HG03575 (cell line): ENCODE results near the gene GALNS.

Source experiments
- ATAC-seq: cut with Tn5 transposase; IDR thresholded peaks from one replicate; pipeline ENCODE4 v1.9.1; 2021; ENCODE audit not compliant: unreplicated experiment, insufficient number of reproducible peaks, low FRiP score; ENCODE audit errors: extremely low read depth

Gene GALNS

DNA sequence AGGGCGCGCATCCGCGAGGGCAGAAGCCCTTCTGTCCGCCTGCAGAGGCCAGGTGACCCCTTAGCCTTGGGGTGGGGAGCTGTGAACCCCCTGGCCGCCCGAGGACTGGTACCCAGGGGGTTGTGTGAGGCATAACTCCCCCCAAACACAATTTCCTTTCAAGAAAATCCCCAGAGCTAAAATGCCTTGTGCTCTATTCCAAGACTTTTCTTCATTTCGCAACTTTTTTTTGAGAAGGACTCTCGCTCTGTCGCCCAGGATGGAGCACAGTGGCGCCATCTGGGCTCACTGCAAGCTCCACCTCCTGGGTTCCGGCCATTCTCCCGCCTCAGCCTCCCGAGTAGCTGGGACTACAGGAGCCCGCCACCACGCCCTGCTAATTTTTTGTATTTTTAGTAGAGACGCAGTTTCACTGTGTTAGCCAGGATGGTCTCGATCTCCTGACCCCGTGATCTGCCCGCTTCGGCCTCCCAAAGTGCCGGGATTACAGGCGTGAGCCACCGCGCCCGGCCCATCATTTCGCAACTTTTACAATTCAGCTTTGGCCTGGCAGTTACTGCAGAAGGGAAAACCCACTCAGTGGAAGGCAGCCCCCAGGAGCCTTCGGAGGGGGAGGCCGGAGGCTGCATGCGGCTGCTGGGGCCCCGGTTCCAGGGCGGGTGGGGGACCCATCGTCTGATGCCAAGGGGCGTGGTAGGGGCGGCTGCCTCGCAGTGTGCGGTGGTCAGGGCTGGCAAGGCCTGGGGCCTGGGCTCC is 44.1 kb downstream of the GALNS start:
- no peak for ATAC-seq

DNA sequence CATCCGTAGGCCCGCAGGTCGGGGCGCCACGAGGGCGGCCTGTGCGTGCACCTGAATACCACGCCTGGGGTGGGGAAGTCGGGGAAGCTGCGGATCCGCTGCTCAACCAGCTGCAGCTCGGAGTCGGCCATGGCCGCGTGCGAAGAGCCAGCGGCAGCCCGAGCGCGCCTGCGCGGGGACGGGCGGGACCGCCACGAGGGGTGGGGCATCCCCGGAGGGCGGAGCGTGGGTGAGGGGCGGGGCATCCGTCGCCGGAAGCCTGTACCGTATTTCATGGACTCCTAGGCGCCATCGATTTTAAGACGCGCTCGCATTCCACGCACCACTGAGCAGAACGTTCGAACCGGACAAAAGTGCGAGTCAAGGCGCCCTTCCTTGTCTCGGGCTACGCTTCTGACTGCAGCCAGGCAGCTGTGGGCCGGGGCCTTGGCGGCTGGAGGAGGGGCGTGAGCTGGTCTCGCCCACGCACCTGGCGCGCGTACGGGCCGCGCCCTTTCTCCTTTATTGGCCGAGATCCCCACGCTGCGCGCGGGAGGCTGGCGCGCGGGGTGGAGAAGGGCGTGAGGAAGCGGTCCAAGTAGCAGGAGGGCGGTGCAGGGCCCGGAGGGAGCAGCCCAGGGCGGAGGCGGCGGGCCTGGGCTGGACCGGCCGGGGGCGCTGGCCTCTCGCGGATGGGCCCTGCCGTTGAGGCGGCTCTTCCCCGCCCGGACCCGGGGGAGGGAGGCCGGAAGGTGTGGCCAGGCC is 44.8 kb downstream of the GALNS start, which contains the start of gene APRT:
TSS of gene APRT (minus strand) at position 160 of the 744 bp plus-strand sequence. CDS start at position 131, 29 bp downstream.
- no peak for ATAC-seq

DNA sequence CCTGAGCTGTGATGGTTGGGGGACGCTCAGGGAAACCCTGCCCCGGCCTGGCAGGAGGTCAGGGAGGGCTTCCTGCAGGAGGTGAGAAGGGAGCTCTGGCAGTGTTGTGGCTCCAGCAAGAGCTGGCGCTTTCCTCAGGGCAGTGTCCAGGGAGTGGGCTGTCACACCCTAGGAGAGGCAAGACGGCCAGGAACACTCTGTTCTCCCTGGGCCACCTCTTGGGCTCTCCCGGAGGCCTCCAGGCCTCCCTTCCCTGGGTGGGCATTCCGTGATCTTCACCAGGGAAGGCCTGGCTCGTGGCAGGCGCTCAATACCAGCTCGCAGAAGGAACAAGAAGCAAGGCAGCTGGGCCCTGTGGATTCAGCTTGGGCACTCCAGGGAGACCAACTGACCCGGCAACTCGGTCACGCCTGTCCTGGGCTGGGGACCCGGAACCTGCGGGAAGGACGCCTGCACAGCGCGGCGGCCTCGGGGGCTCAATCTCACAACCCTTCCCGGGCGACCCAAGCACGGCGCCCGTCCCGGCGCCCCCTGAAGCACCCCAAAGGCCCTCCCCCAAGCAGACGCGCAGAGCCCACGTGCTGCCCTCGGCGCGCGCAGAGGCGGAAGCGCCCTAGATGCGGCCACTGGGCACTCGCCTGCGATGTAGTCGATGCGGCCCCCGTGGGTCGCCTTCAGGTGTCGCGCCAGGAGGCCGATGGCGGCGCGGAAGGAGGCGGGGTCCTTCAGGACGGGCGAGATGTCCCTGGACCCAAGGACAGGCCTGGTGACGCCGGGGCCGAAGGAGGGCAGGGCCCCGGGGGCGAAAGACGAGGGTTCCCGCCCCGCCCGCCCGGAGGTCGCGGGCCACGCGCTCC is 45.6 kb downstream of the GALNS start:
- ATAC-seq: no peak

DNA sequence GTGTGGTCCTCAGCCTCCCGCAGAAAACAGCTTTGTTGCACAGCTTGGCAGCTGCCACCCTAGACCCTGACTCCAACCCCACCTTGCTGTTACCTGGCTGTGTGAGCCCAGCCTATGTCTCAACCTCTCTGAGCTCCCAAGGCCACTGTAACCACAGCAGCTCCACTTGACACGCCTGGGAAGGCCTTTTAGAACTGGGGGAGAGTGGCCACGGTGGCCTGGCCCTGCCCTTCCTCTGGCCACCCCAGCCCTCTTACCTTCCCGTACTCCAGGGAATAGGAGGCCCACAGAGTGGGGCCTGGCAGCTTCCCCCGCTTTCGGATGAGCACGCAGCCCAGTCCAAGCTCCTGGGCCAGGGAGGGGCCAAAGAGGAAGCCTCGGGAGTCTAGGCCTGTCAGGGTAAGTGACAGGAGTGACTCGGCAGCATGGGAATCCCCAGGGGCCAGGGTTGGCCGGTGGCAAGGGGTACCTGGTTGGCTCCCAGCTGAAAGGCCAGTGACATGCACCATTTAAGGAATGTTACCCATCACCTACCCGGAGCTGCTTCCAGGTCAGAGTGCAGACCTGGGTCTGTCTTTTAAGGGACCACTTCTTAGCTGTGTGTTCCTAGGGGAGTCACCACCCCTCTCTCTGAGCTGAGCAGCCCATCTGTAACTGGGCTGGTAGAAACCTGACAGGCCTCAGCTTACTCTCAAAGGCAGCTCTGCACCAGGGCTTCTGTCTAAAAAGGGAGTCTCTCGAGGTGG is 46.4 kb downstream of the GALNS start:
- no peak for ATAC-seq

DNA sequence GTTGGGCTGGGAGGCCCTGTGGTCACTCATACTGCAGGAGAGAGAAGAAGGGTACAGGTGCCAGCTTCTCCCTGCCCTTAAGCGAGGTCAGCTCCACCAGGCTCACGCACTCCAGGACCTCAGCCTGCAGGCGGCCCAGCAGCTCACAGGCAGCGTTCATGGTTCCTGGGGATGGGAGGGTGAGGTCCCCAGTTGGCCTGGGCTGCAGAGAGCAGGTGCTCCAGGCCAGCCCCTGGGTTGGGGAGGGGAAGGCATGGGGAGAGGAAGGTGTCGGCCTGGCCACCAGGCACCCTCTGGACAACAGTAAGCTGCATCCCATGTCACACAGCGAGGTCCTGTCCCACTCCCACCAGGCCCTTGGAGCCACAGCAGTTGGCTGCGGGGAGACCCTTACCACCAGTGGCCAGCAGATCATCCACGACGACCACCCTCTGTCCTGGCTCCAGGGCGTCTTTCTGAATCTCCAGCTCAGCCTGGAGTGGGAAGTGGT is 47.0 kb downstream of the GALNS start:
- no peak for ATAC-seq

DNA sequence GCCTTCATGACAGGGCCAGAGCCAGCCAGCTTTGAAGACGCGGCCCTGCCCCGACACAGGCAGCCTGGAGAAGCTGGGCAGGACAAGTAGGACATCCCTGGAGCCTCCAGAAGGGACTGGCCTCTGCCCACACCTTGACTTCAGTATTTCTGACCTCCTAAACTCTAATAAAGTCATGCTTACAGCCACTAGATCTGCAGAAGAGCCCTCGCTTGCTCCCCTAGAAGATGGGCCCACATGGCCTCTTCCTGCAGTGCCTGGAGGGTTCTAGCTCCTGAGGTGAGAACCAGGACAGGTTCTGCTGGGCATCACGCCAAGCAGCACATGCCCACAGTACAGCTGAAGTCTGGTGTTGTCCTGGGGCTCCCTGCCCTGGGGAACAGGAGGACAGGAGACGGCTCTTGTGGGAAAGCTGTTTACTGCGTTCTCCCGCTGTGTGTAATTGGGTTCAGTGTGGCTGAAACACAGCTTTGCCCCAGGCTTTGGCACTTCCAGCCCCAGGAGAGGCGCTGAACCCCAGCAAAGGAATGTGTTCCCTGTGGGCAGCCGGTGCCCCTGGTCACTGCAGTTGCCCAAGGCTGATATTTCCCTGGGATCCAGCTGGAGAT is 47.6 kb downstream of the GALNS start:
- no peak for ATAC-seq

DNA sequence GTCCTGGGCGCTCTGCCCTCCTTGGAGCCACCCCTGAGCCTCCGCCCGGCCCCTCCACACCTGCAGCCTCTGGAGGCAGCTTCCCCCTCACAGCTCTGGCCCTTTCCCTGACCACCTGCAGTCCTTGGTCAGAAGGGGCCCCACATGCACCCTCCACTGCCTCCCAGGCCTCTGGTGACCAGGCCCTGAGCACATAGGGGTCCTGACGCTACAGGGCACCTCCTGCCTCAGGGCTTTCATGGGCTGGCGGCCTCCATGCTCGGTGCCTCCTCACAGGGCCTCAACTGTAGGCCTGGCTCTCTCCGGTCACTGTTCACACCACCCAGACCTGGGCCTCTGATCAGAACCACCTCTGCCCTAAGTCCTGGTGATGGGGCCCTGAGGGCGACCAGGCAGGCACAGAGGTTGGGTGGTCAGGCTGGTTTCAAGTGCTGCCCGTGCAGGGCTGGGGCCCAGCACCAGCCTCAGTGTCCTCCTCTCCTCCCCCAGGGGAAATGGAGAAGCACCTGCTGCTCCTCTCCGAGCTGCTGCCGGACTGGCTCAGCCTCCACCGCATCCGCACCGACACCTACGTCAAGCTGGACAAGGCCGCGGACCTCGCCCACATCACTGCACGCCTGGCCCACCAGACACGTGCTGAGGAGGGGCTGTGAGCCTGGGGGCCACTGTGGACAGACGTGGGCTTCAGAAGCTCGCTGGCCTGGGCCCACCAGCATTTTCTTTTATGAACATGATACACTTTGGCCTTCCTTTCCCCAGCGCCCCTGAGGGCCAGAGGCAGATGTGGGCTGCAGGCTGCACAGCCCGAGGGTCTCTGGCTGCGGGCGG is 48.9 kb downstream of the GALNS start:
- no peak for ATAC-seq

DNA sequence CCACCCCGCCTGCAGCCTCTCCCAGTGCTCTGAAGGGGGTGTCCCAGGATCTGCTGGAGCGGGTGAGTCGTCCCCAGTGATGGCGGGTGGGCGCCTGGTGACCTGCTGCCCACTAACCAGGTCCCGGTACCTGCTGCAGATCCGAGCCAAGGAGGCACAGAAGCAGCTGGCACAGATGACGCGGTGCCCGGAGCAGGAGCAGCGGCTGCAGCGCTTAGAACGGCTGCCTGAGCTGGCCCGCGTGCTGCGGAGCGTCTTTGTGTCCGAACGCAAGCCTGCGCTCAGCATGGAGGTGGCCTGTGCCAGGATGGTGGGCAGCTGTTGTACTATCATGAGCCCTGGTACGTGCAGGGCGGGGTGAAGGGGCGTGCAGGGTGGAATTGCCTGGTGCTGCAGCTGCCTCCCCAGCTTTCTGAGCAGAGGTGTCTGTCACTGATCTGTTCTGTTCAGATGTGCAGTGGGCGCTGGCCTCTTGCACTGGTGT is 49.6 kb downstream of the GALNS start:
- ATAC-seq: no peak

DNA sequence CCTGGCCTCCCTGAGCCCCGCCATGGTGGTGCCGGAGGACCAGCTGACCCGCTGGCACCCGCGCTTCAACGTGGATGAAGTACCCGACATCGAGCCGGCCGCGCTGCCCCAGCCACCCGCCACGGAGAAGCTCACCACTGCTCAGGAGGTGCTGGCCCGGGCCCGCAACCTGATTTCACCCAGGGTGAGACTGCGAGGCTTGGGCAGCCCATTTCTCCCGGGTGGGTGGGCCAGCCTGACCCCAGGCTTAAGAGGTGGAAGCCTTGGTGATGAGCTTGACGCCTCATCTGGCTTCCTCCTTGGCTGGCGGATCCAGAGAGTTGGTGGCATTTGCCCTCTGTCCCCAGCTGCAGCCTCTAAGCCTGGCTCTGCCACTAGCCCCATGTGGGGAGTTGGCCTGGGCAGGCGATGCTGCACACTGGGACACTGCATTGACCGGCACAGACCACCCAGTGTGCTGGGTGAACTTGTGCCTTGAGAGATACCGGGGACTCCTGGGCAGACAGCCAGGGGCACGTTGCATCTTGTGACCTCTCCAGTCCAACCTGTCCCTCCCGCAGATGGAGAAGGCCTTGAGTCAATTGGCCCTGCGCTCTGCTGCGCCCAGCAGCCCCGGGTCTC is 50.1 kb downstream of the GALNS start:
- ATAC-seq: no peak

DNA sequence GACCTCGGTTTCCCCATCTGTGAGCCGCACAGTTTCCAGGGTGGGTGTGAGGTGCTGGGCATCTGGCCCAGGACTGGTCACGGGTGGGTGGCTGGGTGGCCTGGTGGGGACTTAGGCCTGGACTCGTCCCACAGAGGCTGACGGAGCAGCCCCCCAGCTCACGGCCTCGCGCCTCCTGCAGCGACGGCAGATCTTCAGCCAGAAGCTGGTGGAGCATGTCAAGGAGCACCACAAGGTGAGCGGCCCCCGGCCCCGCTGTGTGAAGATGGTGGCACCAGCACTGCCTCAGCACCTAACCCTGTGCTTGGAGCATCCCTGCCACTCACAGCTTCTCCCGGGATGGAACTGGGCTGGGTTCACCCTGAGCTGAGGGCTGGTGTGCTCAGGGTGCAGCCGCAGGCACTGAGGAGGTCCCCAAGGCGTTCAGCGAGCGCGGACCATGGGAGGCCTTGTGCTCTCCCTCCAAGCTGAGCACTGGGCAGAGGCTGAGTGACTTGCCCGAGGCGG is 50.8 kb downstream of the GALNS start:
- ATAC-seq: no peak

DNA sequence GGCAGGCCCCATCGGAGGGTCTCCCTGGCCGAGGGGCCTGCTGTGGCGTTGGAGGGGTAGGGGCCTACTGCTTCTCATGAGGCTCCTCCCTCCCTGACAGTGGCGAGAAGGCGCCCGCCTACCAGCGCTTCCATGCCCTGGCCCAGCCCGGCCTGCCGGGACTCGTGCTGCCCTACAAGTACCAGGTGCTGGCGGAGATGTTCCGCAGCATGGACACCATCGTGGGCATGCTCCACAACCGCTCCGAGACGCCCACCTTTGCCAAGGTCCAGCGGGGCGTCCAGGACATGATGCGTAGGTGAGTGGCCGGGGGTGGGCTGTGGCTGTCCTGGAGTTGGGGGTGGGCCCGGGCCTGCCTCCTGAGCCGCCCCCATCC is 51.4 kb downstream of the GALNS start:
- no peak for ATAC-seq

DNA sequence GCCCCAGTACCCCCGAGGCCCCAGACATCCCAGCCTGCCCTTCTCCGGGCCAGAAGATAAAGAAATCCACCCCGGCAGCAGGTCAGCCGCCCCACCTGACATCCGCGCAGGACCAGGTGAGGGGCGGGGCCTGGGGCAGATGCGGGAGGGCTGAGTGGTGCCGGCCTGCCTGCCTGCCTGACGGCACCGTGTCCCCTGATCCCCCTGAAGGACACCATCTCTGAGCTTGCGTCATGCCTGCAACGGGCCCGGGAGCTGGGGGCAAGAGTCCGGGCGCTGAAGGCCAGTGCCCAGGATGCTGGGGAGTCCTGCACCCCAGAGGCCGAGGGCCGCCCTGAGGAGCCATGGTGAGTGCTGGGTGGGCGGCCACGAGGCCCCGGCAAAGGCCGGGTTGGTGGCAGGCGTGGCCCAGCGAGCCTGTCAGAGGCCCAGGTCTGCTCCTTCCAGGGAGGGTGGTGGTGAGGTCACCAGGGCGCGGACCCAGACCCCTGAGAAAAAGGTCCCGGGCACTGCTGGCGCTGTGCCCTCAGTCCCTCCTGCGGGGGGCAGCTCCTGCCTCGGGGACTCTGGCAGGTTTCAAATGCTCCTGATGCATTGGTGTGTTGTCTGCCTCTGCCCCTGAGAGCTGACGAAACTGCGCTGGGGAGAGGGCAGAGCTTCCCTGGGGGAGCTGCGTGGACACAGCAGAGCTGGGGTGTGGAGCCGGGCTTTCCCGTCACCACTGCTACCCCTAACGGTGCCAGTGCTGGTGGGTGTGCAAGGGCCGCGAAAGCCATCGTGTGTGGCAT is 52.0 kb downstream of the GALNS start:
- ATAC-seq: no peak

DNA sequence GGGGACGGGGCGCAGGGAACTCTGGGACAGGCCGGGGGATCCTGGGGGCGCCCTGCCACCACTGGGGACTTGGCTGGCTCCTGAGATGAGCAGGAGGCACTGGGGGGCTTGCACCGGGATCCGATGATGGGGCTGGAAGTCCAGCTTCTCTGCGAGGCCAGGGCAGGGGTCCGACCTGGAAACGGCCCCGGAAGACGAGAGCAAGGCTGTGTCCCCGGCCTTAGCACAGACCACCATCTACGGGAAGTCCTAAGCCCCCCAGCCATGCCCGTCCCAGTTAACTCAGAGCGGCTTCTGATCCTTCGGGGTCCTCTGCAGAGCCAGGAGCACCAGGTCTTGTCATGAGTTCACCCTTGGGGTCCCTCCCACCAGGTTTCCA is 52.6 kb downstream of the GALNS start:
- no peak for ATAC-seq

DNA sequence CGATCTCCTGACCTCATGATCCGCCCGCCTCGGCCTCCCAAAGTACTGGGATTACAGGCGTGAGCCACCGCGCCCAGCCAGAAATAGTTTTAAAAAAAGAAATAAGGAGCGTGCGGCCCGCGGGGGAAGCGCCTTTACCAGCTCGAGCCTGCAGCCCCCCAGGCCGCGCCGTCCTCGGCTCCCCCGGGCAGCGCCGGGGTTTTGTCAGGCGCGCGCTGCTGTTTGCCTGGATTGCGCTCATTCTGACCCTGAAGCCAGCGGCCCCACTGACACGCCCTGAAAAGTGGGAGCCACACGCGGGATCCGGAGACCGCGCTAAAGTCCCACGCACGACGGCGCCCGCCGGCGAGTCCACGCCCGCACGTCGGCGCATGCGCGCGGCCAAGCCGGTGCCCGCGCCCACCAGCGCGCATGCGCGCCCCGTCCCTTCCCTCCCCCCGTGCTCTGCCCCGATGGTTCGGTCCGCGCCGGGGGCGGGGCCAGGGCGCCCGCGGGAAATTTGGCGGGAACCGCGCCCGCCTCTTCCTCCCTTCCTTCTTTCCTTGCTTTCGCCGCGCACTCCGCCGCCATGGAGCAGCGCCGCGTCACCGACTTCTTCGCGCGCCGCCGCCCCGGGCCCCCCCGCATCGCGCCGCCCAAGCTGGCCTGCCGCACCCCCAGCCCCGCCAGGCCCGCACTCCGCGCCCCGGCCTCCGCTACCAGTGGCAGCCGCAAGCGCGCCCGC is 53.3 kb downstream of the GALNS start, which contains the start of gene CDT1:
TSS of gene CDT1 (plus strand) at position 526 of the 724 bp plus-strand sequence. CDS start at position 569, 43 bp downstream.
- ATAC-seq: no peak

DNA sequence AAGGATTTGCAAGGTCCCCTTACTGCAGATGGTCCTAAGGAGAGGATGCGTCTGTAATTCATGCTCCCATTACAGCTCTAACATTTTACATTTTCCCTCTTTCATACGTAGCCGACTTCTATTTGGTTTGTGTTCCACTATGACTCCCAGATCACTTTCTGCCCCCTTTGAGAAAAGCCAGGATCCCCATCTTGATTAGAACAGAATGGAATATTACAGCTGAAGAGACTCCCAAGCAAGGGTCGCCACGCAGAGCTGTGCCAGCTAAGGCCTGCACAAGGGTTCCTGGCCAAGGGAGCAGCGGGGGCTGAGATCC is 56.5 kb downstream of the GALNS start:
- ATAC-seq: no peak
